IMR-90 (cell line): ENCODE measurements around the gene ZNF667. TPM values are rescaled to one million over a fixed set of nuclear protein-coding genes. Genes with fewer than 3 reads are reported as not detected.

Source experiments
- ATAC-seq: fragments of 200-7000 bp; cut with Tn5 transposase; 2 replicates; pipeline ENCODE4 v1.9.1; 2020; ENCODE audit warnings: low read depth, mild to moderate bottlenecking, moderate library complexity
- BruUV-seq: library from RNA; stranded (reverse); fragments of 400-500 nt; replicated peaks from 2 replicates; lab custom pipeline; 2021; lab: Mats Ljungman, UMichigan
- CTCF ChIA-PET: fragments of 300-600 bp; formaldehyde crosslinking; extraction: SDS; loops from one replicate; lab custom pipeline; 2021; ENCODE audit warnings: antibody characterized with exemption; lab: Yijun Ruan, JAX
- POLR2A ChIA-PET: fragments of 300-600 bp; sonication (Branson Sonifier 250); formaldehyde crosslinking; loops from one replicate; lab custom pipeline; 2022; ENCODE audit warnings: antibody characterized with exemption; ENCODE audit not compliant: unreplicated experiment; lab: Charles Lee
- DNase-seq: peaks from one replicate; pipeline ENCODE4 v3.0.0; 2013
- H2AFZ ChIP-seq: replicated peaks from 2 replicates; pipeline ENCODE3; 2013; ENCODE audit warnings: low read length, mild to moderate bottlenecking; ENCODE audit not compliant: poor library complexity
- H2AK5ac ChIP-seq: 2 replicates; pipeline ENCODE4 v1.6.1; 2013; ENCODE audit warnings: low read depth, low read length, inconsistent platforms
- H2AK9ac ChIP-seq: replicated peaks from 2 replicates; pipeline ENCODE3; 2013; ENCODE audit warnings: mild to moderate bottlenecking, low read depth, low read length, moderate library complexity; ENCODE audit not compliant: poor library complexity
- H2BK120ac ChIP-seq: 2 replicates; pipeline ENCODE4 v1.6.1; 2013; ENCODE audit warnings: low read depth, low read length, inconsistent platforms
- H2BK15ac ChIP-seq: 3 replicates; pipeline ENCODE4 v1.6.1; 2013; ENCODE audit warnings: low read depth, low read length, inconsistent platforms
- H2BK20ac ChIP-seq: 2 replicates; pipeline ENCODE4 v1.6.1; 2013; ENCODE audit warnings: low read depth, mild to moderate bottlenecking, inconsistent platforms, low read length, moderate library complexity
- H2BK5ac ChIP-seq: 2 replicates; pipeline ENCODE4 v1.6.1; 2013; ENCODE audit warnings: mild to moderate bottlenecking, low read depth, low read length, inconsistent platforms; ENCODE audit not compliant: poor library complexity, severe bottlenecking
- H3K14ac ChIP-seq: replicated peaks from 2 replicates; pipeline ENCODE4 v1.6.1; 2013; ENCODE audit warnings: low read depth, low read length, inconsistent platforms
- H3K18ac ChIP-seq: 2 replicates; pipeline ENCODE4 v1.6.1; 2013; ENCODE audit warnings: low read depth, low read length, control low read depth
- H3K23ac ChIP-seq: 2 replicates; pipeline ENCODE4 v1.6.1; 2013; ENCODE audit warnings: low read depth, low read length, inconsistent platforms
- H3K27ac ChIP-seq: 2 replicates; pipeline ENCODE4 v1.5.1; 2013; ENCODE audit warnings: mild to moderate bottlenecking, control low read depth, low read length; ENCODE audit not compliant: insufficient read depth
- H3K27me3 ChIP-seq: 2 replicates; pipeline ENCODE4 v1.6.1; 2013; ENCODE audit warnings: low read length; ENCODE audit not compliant: control insufficient read depth, insufficient read depth
- H3K36me3 ChIP-seq: 2 replicates; pipeline ENCODE4 v1.6.1; 2013; ENCODE audit warnings: low read length, mixed read lengths; ENCODE audit not compliant: control insufficient read depth, insufficient read depth
- H3K4ac ChIP-seq: 2 replicates; pipeline ENCODE4 v1.6.1; 2013; ENCODE audit warnings: low read depth, low read length, inconsistent platforms
- H3K4me1 ChIP-seq: 2 replicates; pipeline ENCODE4 v1.6.1; 2013; ENCODE audit warnings: low read length, mixed read lengths; ENCODE audit not compliant: control insufficient read depth, insufficient read depth
- H3K4me2 ChIP-seq: 2 replicates; pipeline ENCODE4 v1.6.1; 2013; ENCODE audit warnings: low read depth, mild to moderate bottlenecking, control low read depth, low read length, moderate library complexity
- H3K4me3 ChIP-seq: 2 replicates; pipeline ENCODE4 v1.5.1; 2013; ENCODE audit warnings: low read depth, mild to moderate bottlenecking, control low read depth, low read length, moderate library complexity; ENCODE audit not compliant: insufficient read depth
- H3K56ac ChIP-seq: 2 replicates; pipeline ENCODE4 v1.6.1; 2013; ENCODE audit warnings: low read length, inconsistent platforms; ENCODE audit not compliant: insufficient read depth; ENCODE audit errors: extremely low read depth
- H3K79me1 ChIP-seq, 2 experiments: 2 replicates each; pipeline ENCODE4 v1.6.1; 2013; ENCODE audit warnings: low read length in 2 of 2, inconsistent platforms in 1 of 2, low read depth in 1 of 2
- H3K9ac ChIP-seq: 2 replicates; pipeline ENCODE4 v1.6.1; 2013; ENCODE audit warnings: low read depth, low read length, control low read depth
- H3K9me1 ChIP-seq: 2 replicates; pipeline ENCODE4 v1.6.1; 2013; ENCODE audit warnings: low read length, inconsistent platforms; ENCODE audit not compliant: insufficient read depth
- H3K9me3 ChIP-seq: 2 replicates; pipeline ENCODE4 v1.6.1; 2013; ENCODE audit warnings: low read length; ENCODE audit not compliant: control insufficient read depth, insufficient read depth
- H4K20me1 ChIP-seq: 2 replicates; pipeline ENCODE4 v1.6.1; 2013; ENCODE audit warnings: low read length, inconsistent platforms; ENCODE audit not compliant: insufficient read depth
- H4K5ac ChIP-seq: 2 replicates; pipeline ENCODE4 v1.6.1; 2013; ENCODE audit warnings: mild to moderate bottlenecking, low read depth, low read length, control low read depth
- H4K8ac ChIP-seq, 2 experiments: 2 replicates each; pipeline ENCODE4 v1.6.1; 2013; ENCODE audit warnings: low read depth in 2 of 2, low read length in 2 of 2, control low read depth in 1 of 2, inconsistent platforms in 1 of 2
- H4K91ac ChIP-seq: 2 replicates; pipeline ENCODE4 v1.6.1; 2013; ENCODE audit warnings: low read depth, low read length, inconsistent platforms; ENCODE audit not compliant: insufficient read depth
- CEBPB ChIP-seq: IDR thresholded peaks from 2 replicates; pipeline ENCODE4 v1.6.1; 2012; ENCODE audit warnings: low read depth, low read length, improper control_type of control experiment
- CTCF ChIP-seq: conservative IDR thresholded peaks from 2 replicates; pipeline ENCODE4 v1.5.1; 2012; ENCODE audit warnings: mild to moderate bottlenecking, low read depth, low read length, improper control_type of control experiment
- MAZ ChIP-seq: IDR thresholded peaks from 2 replicates; pipeline ENCODE4 v1.6.1; 2012; ENCODE audit warnings: low read depth, mild to moderate bottlenecking, low read length, improper control_type of control experiment, moderate library complexity, borderline replicate concordance
- MXI1 ChIP-seq: IDR thresholded peaks from 2 replicates; pipeline ENCODE4 v1.6.1; 2012; ENCODE audit warnings: low read depth, mild to moderate bottlenecking, low read length, moderate library complexity, borderline replicate concordance
- NFE2L2 ChIP-seq: fragments of 150-350 bp; IDR thresholded peaks from 2 replicates; pipeline ENCODE4 v1.6.1; 2016; ENCODE audit warnings: low read depth, mild to moderate bottlenecking, low read length
- RAD21 ChIP-seq: IDR thresholded peaks from 2 replicates; pipeline ENCODE4 v1.6.1; 2012; ENCODE audit warnings: low read length, improper control_type of control experiment
- RCOR1 ChIP-seq: IDR thresholded peaks from 2 replicates; pipeline ENCODE4 v1.6.1; 2012; ENCODE audit warnings: mild to moderate bottlenecking, low read length, improper control_type of control experiment; ENCODE audit not compliant: insufficient replicate concordance
- USF2 ChIP-seq: fragments of 150-350 bp; IDR thresholded peaks from 2 replicates; pipeline ENCODE4 v1.6.1; 2017; ENCODE audit warnings: mild to moderate bottlenecking, antibody characterized with exemption, low read length, low read depth
- WGBS, 2 experiments: methylation state at CpG; one replicate each; pipeline versions ENCODE4 v1.1.5 to v1.1.7; 2013; ENCODE audit warnings: missing lambda C conversion rate in 2 of 2; ENCODE audit not compliant: insufficient read length in 1 of 2; ENCODE audit errors: extremely low coverage in 2 of 2; 5-methylcytosine and 5-hydroxymethylcytosine counted together
- dilution Hi-C: fragments of 300-500 bp; cut with HindIII; formaldehyde crosslinking; loops from one replicate; pipeline ENCODE4 v1.14.3; 2018; ENCODE audit warnings: low sequenced_read_pairs; ENCODE audit not compliant: unreplicated experiment
- in situ Hi-C: fragments of 300-500 bp; cut with MboI; formaldehyde crosslinking; loops from 3 replicates; pipeline ENCODE4 v1.14.3; 2019; ENCODE audit warnings: low sequenced_read_pairs, inconsistent platforms, mixed read lengths
- intact Hi-C: fragments of 100-400 bp; cut with micrococcal nuclease; formaldehyde crosslinking; loops from 2 replicates; pipeline ENCODE4 v1.10.0; 2022
- polyA plus RNA-seq, 3 experiments: library from polyadenylated mRNA; depleted of rRNA; stranded (reverse); fragments of >200 nt; gene quantifications; 2 replicates each; pipeline ENCODE4 v1.2.3, GENCODE V29; 2012; ENCODE audit warnings: low replicate concordance in 1 of 3
- total RNA-seq: library from RNA; depleted of rRNA; stranded (reverse); fragments of >200 nt; gene quantifications from 2 replicates; pipeline ENCODE4 v1.2.3, GENCODE V29; 2012

Gene ZNF667
- total and polyA plus RNA-seq, 2 of the 4 experiments (the other 2 are of a cell fraction) = 1.8 to 3.4 TPM

GRCh38 chr19:56508290-56508778 is 31.2 kb upstream of the ZNF667 start:
- Histone ChIP-seq H2AK5ac (peak overlapping the region; percentile 91), H3K79me1 (peaks cover 8 to 10% of the 10 kb centered on the region in 2 experiments), H3K27me3 (no peaks in the 10 kb centered on the region), H2BK15ac (0 out of 3 replicates have a peak overlapping the region, but pooled peaks have one; percentile 33), H3K4me2 (peak overlapping the region; percentile 92), H4K20me1 (no peaks in the 10 kb centered on the region), H3K27ac (peak overlapping the region; percentile 92), H3K36me3 (no peaks in the 10 kb centered on the region), H4K91ac (peak overlapping the region; percentile 57), H4K5ac (peak overlapping the region; percentile 60), H2BK20ac (no peak overlapping the region; the same call in 1 of the 2 replicates), H3K9me3 (peaks cover 2% of the 10 kb centered on the region; the same call in 1 of the 2 replicates), H2BK5ac (peak overlapping the region; percentile 55), H3K23ac (peak overlapping the region; percentile 39), H3K9me1 (peaks cover 7% of the 10 kb centered on the region), H3K4me1 (peaks cover 3% of the 10 kb centered on the region), H3K4me3 (peak overlapping the region; percentile 66), H3K18ac (peak overlapping the region; percentile 15), H4K8ac (peak overlapping the region; percentile 95 to 97), H2AFZ (peak overlapping the region; percentile 98), H2BK120ac (no peak overlapping the region), H2AK9ac (peak overlapping the region; percentile 90), H3K4ac (peak overlapping the region; percentile 79), H3K9ac (peak overlapping the region; percentile 86), H3K56ac (peak overlapping the region; percentile 84), H3K14ac (peak overlapping the region; percentile 92)
- in situ Hi-C loops = no loop called here
- no peak for DNase-seq
- dilution Hi-C loops = no loop called here
- no peak for ATAC-seq
- 5% methylated on average over 17 of the region's 17 CpGs; no CpG with 5 or more reads in 1 of the 2 experiments for WGBS, 2 experiments
- POLR2A ChIA-PET = no interaction called here
- TF ChIP-seq CEBPB = no peak
- TF ChIP-seq MXI1 = no peak
- TF ChIP-seq RAD21 = no peak
- TF ChIP-seq NFE2L2 = no peak
- TF ChIP-seq MAZ = no peak
- TF ChIP-seq RCOR1 = no peak
- TF ChIP-seq USF2 = no peak
- no peak for TF ChIP-seq CTCF
- intact Hi-C loops = loop anchor here (2.0 kb wide), 1 partner anchor 30 kb away; the partner anchor contains the start of gene ZFP28
- CTCF ChIA-PET = no interaction called here
- BruUV-seq = TSS peak; percentile 37
